IMR-90 (cell line): ENCODE data around the gene NPAS3. TPM values are rescaled to one million over a fixed set of nuclear protein-coding genes. Genes with fewer than 3 reads are reported as not detected.

ENCODE experiments used
- ATAC-seq: fragments of 200-7000 bp; cut with Tn5 transposase; 2 replicates; pipeline ENCODE4 v1.9.1; 2020; ENCODE audit warnings: low read depth, mild to moderate bottlenecking, moderate library complexity
- BruUV-seq: library from RNA; stranded (reverse); fragments of 400-500 nt; replicated peaks from 2 replicates; lab custom pipeline; 2021; lab: Mats Ljungman, UMichigan
- CTCF ChIA-PET: fragments of 300-600 bp; formaldehyde crosslinking; extraction: SDS; loops from one replicate; lab custom pipeline; 2021; ENCODE audit warnings: antibody characterized with exemption; lab: Yijun Ruan, JAX
- POLR2A ChIA-PET: fragments of 300-600 bp; sonication (Branson Sonifier 250); formaldehyde crosslinking; loops from one replicate; lab custom pipeline; 2022; ENCODE audit warnings: antibody characterized with exemption; ENCODE audit not compliant: unreplicated experiment; lab: Charles Lee
- DNase-seq: peaks from one replicate; pipeline ENCODE4 v3.0.0; 2013
- H2AFZ ChIP-seq: replicated peaks from 2 replicates; pipeline ENCODE3; 2013; ENCODE audit warnings: low read length, mild to moderate bottlenecking; ENCODE audit not compliant: poor library complexity
- H2AK5ac ChIP-seq: 2 replicates; pipeline ENCODE4 v1.6.1; 2013; ENCODE audit warnings: low read depth, low read length, inconsistent platforms
- H2AK9ac ChIP-seq: replicated peaks from 2 replicates; pipeline ENCODE3; 2013; ENCODE audit warnings: mild to moderate bottlenecking, low read depth, low read length, moderate library complexity; ENCODE audit not compliant: poor library complexity
- H2BK120ac ChIP-seq: 2 replicates; pipeline ENCODE4 v1.6.1; 2013; ENCODE audit warnings: low read depth, low read length, inconsistent platforms
- H2BK15ac ChIP-seq: 3 replicates; pipeline ENCODE4 v1.6.1; 2013; ENCODE audit warnings: low read depth, low read length, inconsistent platforms
- H2BK20ac ChIP-seq: 2 replicates; pipeline ENCODE4 v1.6.1; 2013; ENCODE audit warnings: low read depth, mild to moderate bottlenecking, inconsistent platforms, low read length, moderate library complexity
- H2BK5ac ChIP-seq: 2 replicates; pipeline ENCODE4 v1.6.1; 2013; ENCODE audit warnings: mild to moderate bottlenecking, low read depth, low read length, inconsistent platforms; ENCODE audit not compliant: poor library complexity, severe bottlenecking
- H3K14ac ChIP-seq: replicated peaks from 2 replicates; pipeline ENCODE4 v1.6.1; 2013; ENCODE audit warnings: low read depth, low read length, inconsistent platforms
- H3K18ac ChIP-seq: 2 replicates; pipeline ENCODE4 v1.6.1; 2013; ENCODE audit warnings: low read depth, low read length, control low read depth
- H3K23ac ChIP-seq: 2 replicates; pipeline ENCODE4 v1.6.1; 2013; ENCODE audit warnings: low read depth, low read length, inconsistent platforms
- H3K27ac ChIP-seq: 2 replicates; pipeline ENCODE4 v1.5.1; 2013; ENCODE audit warnings: mild to moderate bottlenecking, control low read depth, low read length; ENCODE audit not compliant: insufficient read depth
- H3K27me3 ChIP-seq: 2 replicates; pipeline ENCODE4 v1.6.1; 2013; ENCODE audit warnings: low read length; ENCODE audit not compliant: control insufficient read depth, insufficient read depth
- H3K36me3 ChIP-seq: 2 replicates; pipeline ENCODE4 v1.6.1; 2013; ENCODE audit warnings: low read length, mixed read lengths; ENCODE audit not compliant: control insufficient read depth, insufficient read depth
- H3K4ac ChIP-seq: 2 replicates; pipeline ENCODE4 v1.6.1; 2013; ENCODE audit warnings: low read depth, low read length, inconsistent platforms
- H3K4me1 ChIP-seq: 2 replicates; pipeline ENCODE4 v1.6.1; 2013; ENCODE audit warnings: low read length, mixed read lengths; ENCODE audit not compliant: control insufficient read depth, insufficient read depth
- H3K4me2 ChIP-seq: 2 replicates; pipeline ENCODE4 v1.6.1; 2013; ENCODE audit warnings: low read depth, mild to moderate bottlenecking, control low read depth, low read length, moderate library complexity
- H3K4me3 ChIP-seq: 2 replicates; pipeline ENCODE4 v1.5.1; 2013; ENCODE audit warnings: low read depth, mild to moderate bottlenecking, control low read depth, low read length, moderate library complexity; ENCODE audit not compliant: insufficient read depth
- H3K56ac ChIP-seq: 2 replicates; pipeline ENCODE4 v1.6.1; 2013; ENCODE audit warnings: low read length, inconsistent platforms; ENCODE audit not compliant: insufficient read depth; ENCODE audit errors: extremely low read depth
- H3K79me1 ChIP-seq, 2 experiments: 2 replicates each; pipeline ENCODE4 v1.6.1; 2013; ENCODE audit warnings: low read length in 2 of 2, inconsistent platforms in 1 of 2, low read depth in 1 of 2
- H3K9ac ChIP-seq: 2 replicates; pipeline ENCODE4 v1.6.1; 2013; ENCODE audit warnings: low read depth, low read length, control low read depth
- H3K9me1 ChIP-seq: 2 replicates; pipeline ENCODE4 v1.6.1; 2013; ENCODE audit warnings: low read length, inconsistent platforms; ENCODE audit not compliant: insufficient read depth
- H3K9me3 ChIP-seq: 2 replicates; pipeline ENCODE4 v1.6.1; 2013; ENCODE audit warnings: low read length; ENCODE audit not compliant: control insufficient read depth, insufficient read depth
- H4K20me1 ChIP-seq: 2 replicates; pipeline ENCODE4 v1.6.1; 2013; ENCODE audit warnings: low read length, inconsistent platforms; ENCODE audit not compliant: insufficient read depth
- H4K5ac ChIP-seq: 2 replicates; pipeline ENCODE4 v1.6.1; 2013; ENCODE audit warnings: mild to moderate bottlenecking, low read depth, low read length, control low read depth
- H4K8ac ChIP-seq, 2 experiments: 2 replicates each; pipeline ENCODE4 v1.6.1; 2013; ENCODE audit warnings: low read depth in 2 of 2, low read length in 2 of 2, control low read depth in 1 of 2, inconsistent platforms in 1 of 2
- H4K91ac ChIP-seq: 2 replicates; pipeline ENCODE4 v1.6.1; 2013; ENCODE audit warnings: low read depth, low read length, inconsistent platforms; ENCODE audit not compliant: insufficient read depth
- BHLHE40 ChIP-seq: fragments of 150-350 bp; IDR thresholded peaks from 2 replicates; pipeline ENCODE4 v1.6.1; 2016; ENCODE audit warnings: mild to moderate bottlenecking, low read depth, low read length
- CEBPB ChIP-seq: IDR thresholded peaks from 2 replicates; pipeline ENCODE4 v1.6.1; 2012; ENCODE audit warnings: low read depth, low read length, improper control_type of control experiment
- CHD1 ChIP-seq: IDR thresholded peaks from 2 replicates; pipeline ENCODE4 v1.6.1; 2012; ENCODE audit warnings: low read depth, low read length, improper control_type of control experiment
- CTCF ChIP-seq: conservative IDR thresholded peaks from 2 replicates; pipeline ENCODE4 v1.5.1; 2012; ENCODE audit warnings: mild to moderate bottlenecking, low read depth, low read length, improper control_type of control experiment
- ELK1 ChIP-seq: fragments of 150-350 bp; IDR thresholded peaks from 2 replicates; pipeline ENCODE4 v1.6.1; 2016; ENCODE audit warnings: low read depth, mild to moderate bottlenecking, low read length, moderate library complexity, borderline replicate concordance
- FOS ChIP-seq: fragments of 150-350 bp; IDR thresholded peaks from 2 replicates; pipeline ENCODE4 v1.6.1; 2016; ENCODE audit warnings: low read depth, low read length
- MAFK ChIP-seq: IDR thresholded peaks from 2 replicates; pipeline ENCODE4 v1.6.1; 2012; ENCODE audit warnings: low read depth, low read length, improper control_type of control experiment
- MAZ ChIP-seq: IDR thresholded peaks from 2 replicates; pipeline ENCODE4 v1.6.1; 2012; ENCODE audit warnings: low read depth, mild to moderate bottlenecking, low read length, improper control_type of control experiment, moderate library complexity, borderline replicate concordance
- NFE2L2 ChIP-seq: fragments of 150-350 bp; IDR thresholded peaks from 2 replicates; pipeline ENCODE4 v1.6.1; 2016; ENCODE audit warnings: low read depth, mild to moderate bottlenecking, low read length
- RAD21 ChIP-seq: IDR thresholded peaks from 2 replicates; pipeline ENCODE4 v1.6.1; 2012; ENCODE audit warnings: low read length, improper control_type of control experiment
- RCOR1 ChIP-seq: IDR thresholded peaks from 2 replicates; pipeline ENCODE4 v1.6.1; 2012; ENCODE audit warnings: mild to moderate bottlenecking, low read length, improper control_type of control experiment; ENCODE audit not compliant: insufficient replicate concordance
- RFX5 ChIP-seq: IDR thresholded peaks from 2 replicates; pipeline ENCODE4 v1.8.0; 2012; ENCODE audit warnings: low read depth, mild to moderate bottlenecking, low read length, moderate library complexity
- SMC3 ChIP-seq: fragments of 150-350 bp; IDR thresholded peaks from 2 replicates; pipeline ENCODE4 v1.6.1; 2016; ENCODE audit warnings: low read depth, mild to moderate bottlenecking, antibody characterized with exemption, low read length, moderate library complexity
- USF2 ChIP-seq: fragments of 150-350 bp; IDR thresholded peaks from 2 replicates; pipeline ENCODE4 v1.6.1; 2017; ENCODE audit warnings: mild to moderate bottlenecking, antibody characterized with exemption, low read length, low read depth
- WGBS, 2 experiments: methylation state at CpG; one replicate each; pipeline versions ENCODE4 v1.1.5 to v1.1.7; 2013; ENCODE audit warnings: missing lambda C conversion rate in 2 of 2; ENCODE audit not compliant: insufficient read length in 1 of 2; ENCODE audit errors: extremely low coverage in 2 of 2; 5-methylcytosine and 5-hydroxymethylcytosine counted together
- dilution Hi-C: fragments of 300-500 bp; cut with HindIII; formaldehyde crosslinking; loops from one replicate; pipeline ENCODE4 v1.14.3; 2018; ENCODE audit warnings: low sequenced_read_pairs; ENCODE audit not compliant: unreplicated experiment
- in situ Hi-C: fragments of 300-500 bp; cut with MboI; formaldehyde crosslinking; loops from 3 replicates; pipeline ENCODE4 v1.14.3; 2019; ENCODE audit warnings: low sequenced_read_pairs, inconsistent platforms, mixed read lengths
- intact Hi-C: fragments of 100-400 bp; cut with micrococcal nuclease; formaldehyde crosslinking; loops from 2 replicates; pipeline ENCODE4 v1.10.0; 2022
- polyA plus RNA-seq, 3 experiments: library from polyadenylated mRNA; depleted of rRNA; stranded (reverse); fragments of >200 nt; gene quantifications; 2 replicates each; pipeline ENCODE4 v1.2.3, GENCODE V29; 2012; ENCODE audit warnings: low replicate concordance in 1 of 3
- total RNA-seq: library from RNA; depleted of rRNA; stranded (reverse); fragments of >200 nt; gene quantifications from 2 replicates; pipeline ENCODE4 v1.2.3, GENCODE V29; 2012

NPAS3 gene
- total and polyA plus RNA-seq, 2 of the 4 experiments (the other 2 are of a cell fraction) = not detected

- dilution Hi-C loops = no loop called here
- ChIA-PET CTCF (no interaction called here), POLR2A (no interaction called here)
- no peaks in the 10 kb centered on the region for H3K79me1 ChIP-seq
- no TSS peak for BruUV-seq
- no peak overlapping the region for H3K18ac ChIP-seq
- no peak overlapping the region for H3K56ac ChIP-seq
- H2AFZ ChIP-seq = no peak overlapping the region
- H3K14ac ChIP-seq = no peak overlapping the region
- no peak overlapping the region for H4K5ac ChIP-seq
- no peak overlapping the region for H2BK120ac ChIP-seq
- no peak overlapping the region for H2AK9ac ChIP-seq
- intact Hi-C loops = no loop called here
- H2BK15ac ChIP-seq = no peak overlapping the region
- no peak overlapping the region for H3K4me2 ChIP-seq
- no peak overlapping the region for H3K4me3 ChIP-seq
- H3K4ac ChIP-seq = no peak overlapping the region
- H2AK5ac ChIP-seq = no peak overlapping the region
- no peak overlapping the region for H4K8ac ChIP-seq
- H3K9me1 ChIP-seq = no peaks in the 10 kb centered on the region
- H3K9me3 ChIP-seq = no peaks in the 10 kb centered on the region
- in situ Hi-C loops = no loop called here
- H4K20me1 ChIP-seq = no peaks in the 10 kb centered on the region
- no peak overlapping the region for H2BK5ac ChIP-seq
- H3K23ac ChIP-seq = no peak overlapping the region
- no peaks in the 10 kb centered on the region for H3K36me3 ChIP-seq
- H4K91ac ChIP-seq = no peak overlapping the region
- ATAC-seq = no peak
- WGBS, 2 experiments = no CpG with 5 or more reads among the region's 11 CpGs
- H3K27me3 ChIP-seq = no peaks in the 10 kb centered on the region
- no peak overlapping the region for H3K9ac ChIP-seq
- no peak for DNase-seq
- H3K27ac ChIP-seq = no peak overlapping the region
- no peak overlapping the region for H2BK20ac ChIP-seq
- TF ChIP-seq CTCF (no peak), RCOR1 (no peak), RFX5 (no peak), FOS (no peak), MAFK (no peak), USF2 (no peak), SMC3 (no peak), NFE2L2 (no peak), CHD1 (no peak), BHLHE40 (no peak), CEBPB (no peak), MAZ (no peak), RAD21 (no peak), ELK1 (no peak)
- no peaks in the 10 kb centered on the region for H3K4me1 ChIP-seq
These were observed 392.7 kb downstream of the NPAS3 start for GRCh38 chr14:33331176-33331949.
